GM06990 (cell line): ENCODE measurements around the gene GRIK2.

ENCODE experiments used
- DNase-seq: peaks from one replicate; pipeline ENCODE4 v3.0.0-alpha.2; 2011; ENCODE audit not compliant: insufficient read length; ENCODE audit errors: extremely low read depth
- H3K27me3 ChIP-seq: replicated peaks from 2 replicates; pipeline ENCODE4 v1.6.0; 2011; ENCODE audit warnings: low read length; ENCODE audit not compliant: control insufficient read depth, insufficient read depth
- H3K36me3 ChIP-seq: 2 replicates; pipeline ENCODE4 v1.5.1; 2011; ENCODE audit warnings: low read length; ENCODE audit not compliant: control insufficient read depth, insufficient read depth
- H3K4me3 ChIP-seq: replicated peaks from 2 replicates; pipeline ENCODE4 v1.5.1; 2011; ENCODE audit warnings: low read depth, mild to moderate bottlenecking, control low read depth, low read length
- CTCF ChIP-seq: IDR thresholded peaks from 2 replicates; pipeline ENCODE4 v1.5.1; 2011; ENCODE audit warnings: low read length, control low read depth, mild to moderate bottlenecking, inconsistent platforms; ENCODE audit not compliant: insufficient read depth, poor library complexity, severe bottlenecking

GRIK2 gene

GRCh38 chr6:101818051-101818450 is 424.5 kb downstream of the GRIK2 start:
- H3K27me3 ChIP-seq: no peaks in the 10 kb centered on the region
- H3K36me3 ChIP-seq: no peaks in the 10 kb centered on the region
- DNase-seq: no peak
- no peak for TF ChIP-seq CTCF
- no peak overlapping the region for H3K4me3 ChIP-seq

- no peak for TF ChIP-seq CTCF
- H3K27me3 ChIP-seq: no peaks in the 10 kb centered on the region
- H3K4me3 ChIP-seq: no peak overlapping the region
- DNase-seq: no peak
- H3K36me3 ChIP-seq: no peaks in the 10 kb centered on the region
Measured at GRCh38 chr6:101824551-101825345, 431.2 kb downstream of the GRIK2 start.

GRCh38 chr6:101826269-101826668 is 432.8 kb downstream of the GRIK2 start:
- DNase-seq: no peak
- TF ChIP-seq CTCF: no peak
- Histone ChIP-seq H3K36me3 (no peaks in the 10 kb centered on the region), H3K27me3 (no peaks in the 10 kb centered on the region), H3K4me3 (no peak overlapping the region)

- Histone ChIP-seq H3K36me3 (no peaks in the 10 kb centered on the region), H3K27me3 (no peaks in the 10 kb centered on the region), H3K4me3 (no peak overlapping the region)
- DNase-seq: no peak
- no peak for TF ChIP-seq CTCF
Measured at GRCh38 chr6:101826678-101827077, 433.2 kb downstream of the GRIK2 start.

GRCh38 chr6:101830501-101831031 is 437.1 kb downstream of the GRIK2 start:
- no peaks in the 10 kb centered on the region for H3K27me3 ChIP-seq
- H3K4me3 ChIP-seq: no peak overlapping the region
- no peaks in the 10 kb centered on the region for H3K36me3 ChIP-seq
- TF ChIP-seq CTCF: no peak
- no peak for DNase-seq
